H1 (cell line): ENCODE measurements around the gene PHACTR1. TPM values are rescaled to one million over a fixed set of nuclear protein-coding genes. Genes with fewer than 3 reads are reported as not detected.

Experiments used
- CTCF ChIA-PET: fragments of 300-600 bp; sonication (Branson Sonifier 250); formaldehyde crosslinking; loops from one replicate; lab custom pipeline; 2021; ENCODE audit not compliant: partially characterized antibody; lab: Charles Lee
- POLR2A ChIA-PET: fragments of 300-600 bp; sonication (Branson Sonifier 250); formaldehyde crosslinking; loops from one replicate; lab custom pipeline; 2021; ENCODE audit warnings: inconsistent platforms; ENCODE audit not compliant: partially characterized antibody; lab: Charles Lee
- DNase-seq, 2 experiments: peaks; one replicate each; pipeline versions ENCODE4 v3.0.0 to v3.0.0-alpha.2; 2010 to 2022; ENCODE audit warnings: low spot score in 2 of 2, low read depth in 1 of 2, mixed read lengths in 1 of 2
- FAIRE-seq: peaks from 2 replicates; lab custom pipeline; 2011; peaks lifted over from hg19 to GRCh38; lab: Jason Lieb, UNC
- H2AFZ ChIP-seq: 2 replicates; pipeline ENCODE4 v1.8.1; 2012; ENCODE audit warnings: low read length, inconsistent platforms
- H2AK5ac ChIP-seq: 2 replicates; pipeline ENCODE4 v1.6.1; 2013; ENCODE audit warnings: low read depth, low read length
- H2BK120ac ChIP-seq: replicated peaks from 2 replicates; pipeline ENCODE3; 2013; ENCODE audit warnings: low read depth, low read length, inconsistent platforms
- H2BK12ac ChIP-seq: 2 replicates; pipeline ENCODE4 v1.6.1; 2013; ENCODE audit warnings: low read depth, low read length
- H2BK15ac ChIP-seq: 2 replicates; pipeline ENCODE4 v1.6.1; 2013; ENCODE audit warnings: low read length
- H2BK20ac ChIP-seq: 2 replicates; pipeline ENCODE4 v1.6.1; 2013; ENCODE audit warnings: low read length
- H2BK5ac ChIP-seq: 2 replicates; pipeline ENCODE4 v1.6.1; 2013; ENCODE audit warnings: low read depth, low read length
- H3K14ac ChIP-seq: 2 replicates; pipeline ENCODE4 v1.6.1; 2013; ENCODE audit warnings: inconsistent platforms; ENCODE audit not compliant: insufficient read length
- H3K18ac ChIP-seq: 2 replicates; pipeline ENCODE4 v1.6.1; 2013; ENCODE audit warnings: low read length; ENCODE audit errors: extremely low read depth
- H3K23ac ChIP-seq: 2 replicates; pipeline ENCODE4 v1.6.1; 2013; ENCODE audit warnings: inconsistent platforms; ENCODE audit not compliant: insufficient read length
- H3K23me2 ChIP-seq: 2 replicates; pipeline ENCODE4 v1.6.1; 2013; ENCODE audit warnings: low read depth, low read length
- H3K27ac ChIP-seq: 2 replicates; pipeline ENCODE4 v1.6.1; 2011; ENCODE audit warnings: low read depth, low read length, inconsistent platforms
- H3K27me3 ChIP-seq, 4 experiments: replicated peaks in 1 of 4; 1 replicate in 1 of 4; 2 replicates in 3 of 4; pipeline versions ENCODE4 v1.6.1 to v1.8.1; 2011 to 2013; ENCODE audit warnings: low read length in 3 of 4, mild to moderate bottlenecking in 3 of 4, inconsistent platforms in 2 of 4, mixed read lengths in 2 of 4, moderate library complexity in 1 of 4; ENCODE audit not compliant: control insufficient read depth in 3 of 4, insufficient read depth in 3 of 4; ENCODE audit errors: extremely low read depth in 1 of 4
- H3K36me3 ChIP-seq, 4 experiments: 2 replicates each; pipeline versions ENCODE4 v1.6.1 to v1.8.1; 2011 to 2013; ENCODE audit warnings: mild to moderate bottlenecking in 4 of 4, low read length in 3 of 4, moderate library complexity in 2 of 4, control low read depth in 1 of 4, inconsistent platforms in 1 of 4; ENCODE audit not compliant: insufficient read depth in 4 of 4, control insufficient read depth in 2 of 4
- H3K4ac ChIP-seq: replicated peaks from 2 replicates; pipeline ENCODE3; 2013; ENCODE audit warnings: low read length, low read depth, mixed read lengths, inconsistent platforms; ENCODE audit not compliant: insufficient read length
- H3K4me1 ChIP-seq, 4 experiments: replicated peaks in 1 of 4; 1 replicate in 1 of 4; 2 replicates in 3 of 4; pipeline versions ENCODE4 v1.6.1 to v1.8.1; 2011 to 2013; ENCODE audit warnings: low read length in 3 of 4, inconsistent platforms in 2 of 4, mixed read lengths in 1 of 4; ENCODE audit not compliant: insufficient read depth in 4 of 4, control insufficient read depth in 3 of 4
- H3K4me2 ChIP-seq, 2 experiments: 2 replicates each; pipeline versions ENCODE4 v1.6.1 to v1.8.1; 2011 to 2013; ENCODE audit warnings: low read depth in 2 of 2, low read length in 2 of 2, control low read depth in 1 of 2, inconsistent platforms in 1 of 2, mild to moderate bottlenecking in 1 of 2; ENCODE audit not compliant: insufficient read depth in 1 of 2
- H3K4me3 ChIP-seq, 4 experiments: fragments of 200-600, 300-600 bp in 1 of 4; sonication (generic), shearing (Covaris generic), sonication (Bioruptor Twin) in 1 of 4; 2 replicates each; pipeline versions ENCODE4 v1.5.1 to v1.8.1; 2011 to 2016; ENCODE audit warnings: low read length in 4 of 4, low read depth in 3 of 4, control low read depth in 2 of 4, inconsistent platforms in 2 of 4, mild to moderate bottlenecking in 2 of 4, mixed read lengths in 1 of 4, moderate library complexity in 1 of 4; ENCODE audit not compliant: insufficient read depth in 2 of 4; ENCODE audit errors: extremely low read depth in 1 of 4
- H3K56ac ChIP-seq: replicated peaks from 2 replicates; pipeline ENCODE3; 2013; ENCODE audit warnings: low read depth, mild to moderate bottlenecking, mixed read lengths, low read length, inconsistent platforms; ENCODE audit not compliant: insufficient read length
- H3K79me1 ChIP-seq: 2 replicates; pipeline ENCODE4 v1.6.1; 2013; ENCODE audit warnings: low read depth, low read length, control low read depth
- H3K79me2 ChIP-seq, 2 experiments: 2 replicates each; pipeline versions ENCODE4 v1.6.1 to v1.8.1; 2012 to 2013; ENCODE audit warnings: low read length in 2 of 2, mild to moderate bottlenecking in 2 of 2, inconsistent platforms in 1 of 2; ENCODE audit not compliant: insufficient read depth in 2 of 2, control insufficient read depth in 1 of 2
- H3K9ac ChIP-seq, 4 experiments: replicated peaks in 1 of 4; 1 replicate in 1 of 4; 2 replicates in 3 of 4; pipeline versions ENCODE4 v1.6.1 to v1.8.1; 2011 to 2013; ENCODE audit warnings: low read depth in 3 of 4, low read length in 3 of 4, control low read depth in 2 of 4, mild to moderate bottlenecking in 2 of 4, moderate library complexity in 2 of 4, inconsistent platforms in 1 of 4; ENCODE audit errors: extremely low read depth in 1 of 4
- H3K9me3 ChIP-seq, 2 experiments: 2 replicates each; pipeline versions ENCODE4 v1.6.1 to v1.8.1; 2012 to 2013; ENCODE audit warnings: mild to moderate bottlenecking in 2 of 2, moderate library complexity in 2 of 2, control low read depth in 1 of 2, inconsistent platforms in 1 of 2, low read depth in 1 of 2, low read length in 1 of 2, mixed read lengths in 1 of 2; ENCODE audit not compliant: insufficient read depth in 2 of 2
- H4K20me1 ChIP-seq, 2 experiments: replicated peaks in 1 of 2; 2 replicates each; pipeline versions ENCODE3 to v1.8.1; 2011 to 2013; ENCODE audit warnings: inconsistent platforms in 2 of 2, low read length in 2 of 2, mild to moderate bottlenecking in 1 of 2; ENCODE audit not compliant: insufficient read depth in 2 of 2, control insufficient read depth in 1 of 2
- H4K5ac ChIP-seq: 2 replicates; pipeline ENCODE4 v1.6.1; 2013; ENCODE audit warnings: low read length, low read depth, mixed read lengths, inconsistent platforms; ENCODE audit not compliant: insufficient read length
- H4K8ac ChIP-seq: 2 replicates; pipeline ENCODE4 v1.8.0; 2013; ENCODE audit warnings: mild to moderate bottlenecking, moderate library complexity, low read length, inconsistent platforms; ENCODE audit not compliant: insufficient read depth; ENCODE audit errors: extremely low read depth
- H4K91ac ChIP-seq: replicated peaks from 2 replicates; pipeline ENCODE3; 2013; ENCODE audit warnings: low read length, mixed read lengths, inconsistent platforms; ENCODE audit not compliant: insufficient read length
- BCL11A ChIP-seq, 2 experiments: IDR thresholded peaks; one replicate each; pipeline ENCODE4 v1.6.1; 2011; ENCODE audit warnings: low read depth in 2 of 2, low read length in 2 of 2, mild to moderate bottlenecking in 2 of 2
- BRCA1 ChIP-seq: IDR thresholded peaks from 2 replicates; pipeline ENCODE4 v1.6.1; 2012; ENCODE audit warnings: low read depth, low read length, improper control_type of control experiment
- CBX8 ChIP-seq: fragments of 300-800, 300-1000 bp; sonication (generic); IDR thresholded peaks from 2 replicates; pipeline ENCODE4 v1.7.1; 2016; ENCODE audit warnings: low read depth, low read length, borderline replicate concordance
- CEBPB ChIP-seq: IDR thresholded peaks from 2 replicates; pipeline ENCODE4 v1.6.1; 2012; ENCODE audit warnings: low read depth, low read length
- CHD1 ChIP-seq: IDR thresholded peaks from 2 replicates; pipeline ENCODE4 v1.6.1; 2012; ENCODE audit warnings: low read depth, low read length, improper control_type of control experiment
- CREB1 ChIP-seq: IDR thresholded peaks from 2 replicates; pipeline ENCODE4 v1.6.1; 2012; ENCODE audit warnings: inconsistent platforms
- EP300 ChIP-seq, 2 experiments: IDR thresholded peaks; 1 replicate in 1 of 2; 2 replicates in 1 of 2; pipeline ENCODE4 v1.6.1; 2011 to 2012; ENCODE audit warnings: low read depth in 2 of 2, low read length in 2 of 2, mild to moderate bottlenecking in 2 of 2, borderline replicate concordance in 1 of 2, inconsistent platforms in 1 of 2, moderate library complexity in 1 of 2
- MAX ChIP-seq: IDR thresholded peaks from 2 replicates; pipeline ENCODE4 v1.6.1; 2012; ENCODE audit warnings: inconsistent platforms
- POLR2A ChIP-seq, 2 experiments: IDR thresholded peaks; 1 replicate in 1 of 2; 2 replicates in 1 of 2; pipeline ENCODE4 v1.6.1; 2011; ENCODE audit warnings: low read depth in 2 of 2, low read length in 2 of 2, mild to moderate bottlenecking in 2 of 2; ENCODE audit errors: control extremely low read depth in 1 of 2
- POLR2AphosphoS5 ChIP-seq: IDR thresholded peaks from 2 replicates; pipeline ENCODE4 v1.6.1; 2011; ENCODE audit warnings: low read depth, low read length
- RBBP5 ChIP-seq: IDR thresholded peaks from 2 replicates; pipeline ENCODE4 v1.7.1; 2012; ENCODE audit warnings: low read depth, mild to moderate bottlenecking, inconsistent platforms, low read length, moderate library complexity, borderline replicate concordance
- RXRA ChIP-seq: IDR thresholded peaks from 2 replicates; pipeline ENCODE4 v1.6.1; 2011; ENCODE audit warnings: low read depth, mild to moderate bottlenecking, low read length, moderate library complexity; ENCODE audit not compliant: insufficient read depth
- SIRT6 ChIP-seq: IDR thresholded peaks from one replicate; pipeline ENCODE4 v1.7.1; 2012; ENCODE audit warnings: low read length, inconsistent platforms
- SP4 ChIP-seq: IDR thresholded peaks from 2 replicates; pipeline ENCODE4 v1.6.1; 2012; ENCODE audit warnings: low read length, inconsistent platforms
- TCF12 ChIP-seq: IDR thresholded peaks from 2 replicates; pipeline ENCODE4 v1.6.1; 2011; ENCODE audit warnings: low read depth, mild to moderate bottlenecking, low read length
- USF2 ChIP-seq: IDR thresholded peaks from 2 replicates; pipeline ENCODE4 v1.6.1; 2011; ENCODE audit warnings: low read length, improper control_type of control experiment
- whole genome bisulfite sequencing, 2 experiments: shearing (Covaris generic) in 1 of 2; methylation state at CpG; one replicate each; pipeline versions ENCODE4 v1.1.6 to v1.1.7; 2013 to 2015; ENCODE audit warnings: low lambda C conversion rate in 2 of 2, mixed read lengths in 2 of 2, inconsistent platforms in 1 of 2, low coverage in 1 of 2, missing lambda C conversion rate in 1 of 2; ENCODE audit not compliant: insufficient replicate concordance in 2 of 2, insufficient coverage in 1 of 2, insufficient read length in 1 of 2; ENCODE audit errors: extremely low coverage in 1 of 2, missing lambda C conversion rate in 1 of 2; 5-methylcytosine and 5-hydroxymethylcytosine counted together
- polyA plus RNA-seq, 7 experiments: library from polyadenylated mRNA; depleted of rRNA in 3 of 7; stranded (reverse) in 5 of 7; unstranded in 2 of 7; fragments of >200 nt in 5 of 7; fragments of 200-250 nt in 2 of 7; gene quantifications; 1 replicate in 5 of 7; 2 replicates in 1 of 7; 4 replicates in 1 of 7; pipeline versions ENCODE4 v1.2.1 to v1.2.3, GENCODE V29; 2011 to 2013; ENCODE audit warnings: missing spikeins in 2 of 7, mixed read lengths in 2 of 7
- total RNA-seq: library from RNA; stranded (reverse); fragmentation: NEBNext Ultra II Directional; extraction: Animal tissue kit (Norgen Biotek cat#: 25700); gene quantifications from 2 replicates; pipeline ENCODE4 v1.2.1, GENCODE V29; 2021

The PHACTR1 gene
- total and polyA plus RNA-seq, 2 of the 8 experiments (the other 6 are each of a cell fraction or from before 2014, with no cell fraction given), result 3.9 to 17.1 TPM

- Histone ChIP-seq H4K91ac (no peak overlapping the region), H2BK120ac (no peak overlapping the region), H3K9me3 (no peaks in the 10 kb centered on the region), H3K27me3 (no peaks in the 10 kb centered on the region), H3K4me2 (no peak overlapping the region), H3K4me3 (no peak overlapping the region), H3K4ac (no peak overlapping the region), H4K8ac (no peak overlapping the region), H2BK15ac (no peak overlapping the region), H2AFZ (no peak overlapping the region), H4K5ac (no peak overlapping the region), H2BK12ac (no peak overlapping the region), H2BK5ac (no peak overlapping the region), H3K4me1 (no peaks in the 10 kb centered on the region), H2BK20ac (no peak overlapping the region), H3K79me1 (no peaks in the 10 kb centered on the region), H3K23me2 (no peaks in the 10 kb centered on the region), H4K20me1 (no peaks in the 10 kb centered on the region), H3K18ac (no peak overlapping the region), H2AK5ac (no peak overlapping the region), H3K79me2 (no peaks in the 10 kb centered on the region), H3K27ac (no peak overlapping the region), H3K14ac (no peak overlapping the region), H3K56ac (no peak overlapping the region), H3K36me3 (no peaks in the 10 kb centered on the region; a peak in 1 of 8 replicates), H3K23ac (no peak overlapping the region), H3K9ac (no peak overlapping the region)
- ChIA-PET CTCF (no interaction called here), POLR2A (no interaction called here)
- FAIRE-seq, result no peak
- no peak for DNase-seq
- 92% methylated on average over 1 of the region's 1 CpG; no CpG with 5 or more reads in 1 of the 2 experiments for WGBS, 2 experiments
- no peak for TF ChIP-seq USF2
- no peak for TF ChIP-seq BRCA1
- no peak for TF ChIP-seq SIRT6
- no peak for TF ChIP-seq SP4
- no peak for TF ChIP-seq RXRA
- no peak for TF ChIP-seq CHD1
- TF ChIP-seq CBX8, result no peak
- no peak for TF ChIP-seq CEBPB
- TF ChIP-seq TCF12, result no peak
- TF ChIP-seq EP300 (IDR thresholded peaks at IDR 0.05; ENCODE audit: borderline replicate concordance in 1 of 2, low read depth in 2 of 2, low read length in 2 of 2), result no peak
- TF ChIP-seq CREB1, result no peak
- no peak for TF ChIP-seq POLR2AphosphoS5
- no peak for TF ChIP-seq POLR2A (IDR thresholded peaks at IDR 0.05; ENCODE audit: control extremely low read depth in 1 of 2, low read depth in 2 of 2, low read length in 2 of 2)
- no peak for TF ChIP-seq MAX
- TF ChIP-seq BCL11A (IDR thresholded peaks at IDR 0.05; ENCODE audit: low read depth in 2 of 2, low read length in 2 of 2), result no peak
- TF ChIP-seq RBBP5, result no peak
These were observed 495.5 kb downstream of the PHACTR1 start for GRCh38 chr6:13212096-13212495.
